GM13976 (cell line): ENCODE measurements around the gene TAC4.
"Not testable (repeated sequence)": the region's sequence is repeated elsewhere in the genome, so short reads cannot be mapped to it uniquely, and the experiment has no call there.

Experiments
- DNase-seq: peaks from one replicate; pipeline ENCODE4 v3.0.0; 2012; ENCODE audit warnings: low spot score
- in situ Hi-C: fragments of 300-500 bp; cut with MboI; formaldehyde crosslinking; loops from one replicate; pipeline ENCODE4 v1.12.0; 2022; ENCODE audit warnings: low sequenced_read_pairs, mixed read lengths, inconsistent platforms; ENCODE audit not compliant: unreplicated experiment
- TF ChIP-seq, protein P1 (sequence below): IDR thresholded peaks from 2 replicates; pipeline ENCODE4 v1.5.1; 2012; ENCODE audit warnings: borderline replicate concordance, mild to moderate bottlenecking; ENCODE audit not compliant: insufficient read depth; ENCODE audit errors: extremely low read depth, missing control alignments, control extremely low read depth

Gene TAC4

DNA sequence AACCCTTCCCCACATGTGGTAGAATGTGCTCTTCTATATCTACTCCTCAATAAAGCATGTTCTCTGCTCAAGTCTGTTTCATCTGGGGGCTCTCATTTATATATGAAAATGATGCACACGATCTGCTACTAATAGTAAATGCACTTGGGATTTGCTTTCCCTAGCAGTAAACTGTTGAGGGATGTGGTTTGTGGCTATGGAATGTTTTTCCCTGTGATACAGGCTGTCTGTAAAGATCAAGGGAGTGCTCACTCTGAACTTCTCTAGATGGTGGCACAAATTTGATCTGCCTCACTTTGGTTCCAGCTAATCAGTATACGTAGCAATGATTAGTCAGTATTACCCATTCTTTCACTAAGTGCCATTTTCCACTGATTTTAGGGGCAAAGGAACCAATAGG, 18.8 kb downstream of the TAC4 start:
- TF ChIP-seq, protein P1, sequence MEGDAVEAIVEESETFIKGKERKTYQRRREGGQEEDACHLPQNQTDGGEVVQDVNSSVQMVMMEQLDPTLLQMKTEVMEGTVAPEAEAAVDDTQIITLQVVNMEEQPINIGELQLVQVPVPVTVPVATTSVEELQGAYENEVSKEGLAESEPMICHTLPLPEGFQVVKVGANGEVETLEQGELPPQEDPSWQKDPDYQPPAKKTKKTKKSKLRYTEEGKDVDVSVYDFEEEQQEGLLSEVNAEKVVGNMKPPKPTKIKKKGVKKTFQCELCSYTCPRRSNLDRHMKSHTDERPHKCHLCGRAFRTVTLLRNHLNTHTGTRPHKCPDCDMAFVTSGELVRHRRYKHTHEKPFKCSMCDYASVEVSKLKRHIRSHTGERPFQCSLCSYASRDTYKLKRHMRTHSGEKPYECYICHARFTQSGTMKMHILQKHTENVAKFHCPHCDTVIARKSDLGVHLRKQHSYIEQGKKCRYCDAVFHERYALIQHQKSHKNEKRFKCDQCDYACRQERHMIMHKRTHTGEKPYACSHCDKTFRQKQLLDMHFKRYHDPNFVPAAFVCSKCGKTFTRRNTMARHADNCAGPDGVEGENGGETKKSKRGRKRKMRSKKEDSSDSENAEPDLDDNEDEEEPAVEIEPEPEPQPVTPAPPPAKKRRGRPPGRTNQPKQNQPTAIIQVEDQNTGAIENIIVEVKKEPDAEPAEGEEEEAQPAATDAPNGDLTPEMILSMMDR: no peak
- no peak for DNase-seq
- in situ Hi-C loops: no loop called here

- DNase-seq, in situ Hi-C loops: not testable (repeated sequence)
These were observed 19.5 kb downstream of the TAC4 start for GRCh38 chr17:49828325-49828724.

DNA sequence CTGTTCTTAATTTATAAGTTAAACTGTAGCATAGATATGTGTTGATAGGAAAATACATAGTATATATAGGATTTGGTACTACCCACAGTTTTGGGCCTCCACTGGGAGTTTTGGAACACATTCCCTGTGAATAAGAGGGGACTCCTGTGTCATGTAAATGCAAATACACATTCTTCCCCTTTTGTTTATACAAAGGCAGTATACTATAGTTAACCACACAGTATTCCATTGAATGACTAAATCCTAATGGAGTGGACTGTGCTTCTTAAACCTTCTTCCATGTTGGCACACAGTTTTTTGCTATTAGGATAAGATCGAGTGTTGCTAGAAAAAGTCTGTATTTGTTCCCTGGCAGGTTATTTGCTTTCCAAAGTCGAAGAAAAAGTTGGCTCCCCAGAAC, 22.2 kb downstream of the TAC4 start:
- DNase-seq: no peak
- TF ChIP-seq, protein P1: no peak
- in situ Hi-C loops: no loop called here

- TF ChIP-seq, protein P1: no peak
- in situ Hi-C loops: no loop called here
- no peak for DNase-seq
These were observed 24.3 kb downstream of the TAC4 start for GRCh38 chr17:49823614-49824013.

DNA sequence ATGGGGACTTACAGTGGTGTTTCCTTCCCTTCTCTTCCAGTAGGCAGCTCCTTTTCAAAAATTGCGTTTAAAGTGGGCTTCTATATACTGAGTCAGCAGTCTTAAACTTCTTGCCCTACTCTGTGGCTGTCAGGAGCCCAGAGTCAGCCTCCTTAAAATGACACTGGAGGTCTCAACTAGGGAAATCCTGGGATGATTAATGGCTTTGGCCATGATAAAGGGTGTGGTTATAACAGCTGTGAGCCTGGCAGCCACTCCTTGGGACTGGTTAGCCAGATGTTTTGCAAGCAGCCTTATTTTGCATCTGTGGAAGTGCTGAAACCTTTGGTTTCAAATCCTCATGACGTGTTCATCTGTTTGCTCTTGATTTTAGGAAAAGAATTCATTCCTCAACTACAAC, 25.0 kb downstream of the TAC4 start:
- no peak for DNase-seq
- TF ChIP-seq, protein P1: no peak
- in situ Hi-C loops: no loop called here

DNA sequence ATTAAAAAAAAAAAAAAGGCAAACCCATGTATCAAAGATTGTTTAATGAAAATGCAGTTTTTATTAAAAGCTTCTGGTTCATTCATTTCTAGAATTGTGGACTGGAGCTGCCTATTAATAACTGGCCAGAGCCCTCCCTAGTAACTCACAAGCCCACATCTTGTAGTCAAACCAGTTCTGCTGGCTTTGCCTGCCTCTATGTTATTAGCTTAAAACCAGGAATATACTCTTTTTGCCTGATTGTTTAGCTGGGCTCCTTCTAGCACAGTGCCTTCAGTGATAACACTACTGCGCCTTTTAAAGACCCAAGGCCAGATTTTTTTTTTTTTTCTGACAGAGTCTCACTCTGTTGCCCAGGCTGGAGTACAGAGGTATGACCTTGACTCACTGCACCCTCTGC, 26.0 kb downstream of the TAC4 start:
- in situ Hi-C loops: no loop called here
- TF ChIP-seq, protein P1: no peak
- DNase-seq: no peak

DNA sequence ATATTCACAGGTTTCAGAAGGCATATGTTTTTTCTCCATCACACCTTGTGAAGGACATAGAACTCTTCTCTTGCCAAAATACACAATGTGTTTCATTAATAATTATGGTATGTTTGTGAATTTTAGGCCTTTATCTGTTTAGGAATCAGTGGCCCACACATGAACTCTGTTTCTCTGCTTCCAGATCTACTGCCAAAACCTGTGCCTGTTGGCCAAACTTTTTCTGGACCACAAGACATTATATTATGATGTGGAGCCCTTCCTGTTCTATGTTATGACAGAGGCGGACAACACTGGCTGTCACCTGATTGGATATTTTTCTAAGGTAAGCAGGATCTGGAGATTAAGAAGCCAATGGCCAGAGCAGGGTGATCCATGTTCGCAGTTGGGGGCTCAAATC, 26.4 kb downstream of the TAC4 start:
- in situ Hi-C loops: no loop called here
- no peak for DNase-seq
- TF ChIP-seq, protein P1: no peak
